ENCODE measurements around the gene IL1R2.

DNA sequence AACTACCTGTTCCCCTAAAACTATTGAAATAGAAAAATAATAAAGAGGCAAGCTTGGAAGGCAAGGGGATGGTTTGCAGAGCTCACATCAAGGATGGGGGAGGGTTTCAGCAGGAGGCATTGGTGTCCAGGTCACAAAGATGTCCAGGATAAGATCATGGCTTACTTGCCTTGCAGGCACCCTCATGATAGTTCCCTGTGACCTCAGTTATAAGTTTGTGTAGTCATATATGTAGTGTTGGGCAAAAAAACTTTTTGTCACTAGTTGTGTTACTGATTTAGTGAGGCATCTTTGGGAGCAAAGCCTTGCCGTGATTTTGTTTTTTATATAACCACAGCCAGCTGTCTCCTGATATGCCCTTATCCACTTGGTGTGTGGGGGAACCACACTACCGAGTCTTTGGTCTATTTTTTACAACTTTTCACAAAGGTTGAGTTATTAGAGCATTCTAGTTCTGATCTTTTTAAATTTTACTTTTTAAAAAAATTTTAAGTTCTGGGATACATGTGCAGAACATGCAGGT lies 53.3 kb downstream of the IL1R2 start:
- TF ChIP-seq EP300 (IDR thresholded peaks at IDR 0.05) (no peak), SMC3 (IDR thresholded peaks at IDR 0.05) (no peak), HDAC2 (IDR thresholded peaks at IDR 0.05) (no peak), NR3C1 (IDR thresholded peaks at IDR 0.05) (no peak), KDM5A (IDR thresholded peaks at IDR 0.05) (no peak)
- TF ChIP-seq, protein P1, sequence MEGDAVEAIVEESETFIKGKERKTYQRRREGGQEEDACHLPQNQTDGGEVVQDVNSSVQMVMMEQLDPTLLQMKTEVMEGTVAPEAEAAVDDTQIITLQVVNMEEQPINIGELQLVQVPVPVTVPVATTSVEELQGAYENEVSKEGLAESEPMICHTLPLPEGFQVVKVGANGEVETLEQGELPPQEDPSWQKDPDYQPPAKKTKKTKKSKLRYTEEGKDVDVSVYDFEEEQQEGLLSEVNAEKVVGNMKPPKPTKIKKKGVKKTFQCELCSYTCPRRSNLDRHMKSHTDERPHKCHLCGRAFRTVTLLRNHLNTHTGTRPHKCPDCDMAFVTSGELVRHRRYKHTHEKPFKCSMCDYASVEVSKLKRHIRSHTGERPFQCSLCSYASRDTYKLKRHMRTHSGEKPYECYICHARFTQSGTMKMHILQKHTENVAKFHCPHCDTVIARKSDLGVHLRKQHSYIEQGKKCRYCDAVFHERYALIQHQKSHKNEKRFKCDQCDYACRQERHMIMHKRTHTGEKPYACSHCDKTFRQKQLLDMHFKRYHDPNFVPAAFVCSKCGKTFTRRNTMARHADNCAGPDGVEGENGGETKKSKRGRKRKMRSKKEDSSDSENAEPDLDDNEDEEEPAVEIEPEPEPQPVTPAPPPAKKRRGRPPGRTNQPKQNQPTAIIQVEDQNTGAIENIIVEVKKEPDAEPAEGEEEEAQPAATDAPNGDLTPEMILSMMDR (IDR thresholded peaks at IDR 0.05), result no peak
